ENCODE data around the gene VEPH1.

- TF ChIP-seq SIN3A (IDR thresholded peaks at IDR 0.05; ENCODE audit: borderline replicate concordance, insufficient read depth, low read depth, low read length) (no peak), CTCF (IDR thresholded peaks at IDR 0.05) (peak; percentile 40; the same call in 1 of the 2 replicates)
- TF ChIP-seq, protein P1, sequence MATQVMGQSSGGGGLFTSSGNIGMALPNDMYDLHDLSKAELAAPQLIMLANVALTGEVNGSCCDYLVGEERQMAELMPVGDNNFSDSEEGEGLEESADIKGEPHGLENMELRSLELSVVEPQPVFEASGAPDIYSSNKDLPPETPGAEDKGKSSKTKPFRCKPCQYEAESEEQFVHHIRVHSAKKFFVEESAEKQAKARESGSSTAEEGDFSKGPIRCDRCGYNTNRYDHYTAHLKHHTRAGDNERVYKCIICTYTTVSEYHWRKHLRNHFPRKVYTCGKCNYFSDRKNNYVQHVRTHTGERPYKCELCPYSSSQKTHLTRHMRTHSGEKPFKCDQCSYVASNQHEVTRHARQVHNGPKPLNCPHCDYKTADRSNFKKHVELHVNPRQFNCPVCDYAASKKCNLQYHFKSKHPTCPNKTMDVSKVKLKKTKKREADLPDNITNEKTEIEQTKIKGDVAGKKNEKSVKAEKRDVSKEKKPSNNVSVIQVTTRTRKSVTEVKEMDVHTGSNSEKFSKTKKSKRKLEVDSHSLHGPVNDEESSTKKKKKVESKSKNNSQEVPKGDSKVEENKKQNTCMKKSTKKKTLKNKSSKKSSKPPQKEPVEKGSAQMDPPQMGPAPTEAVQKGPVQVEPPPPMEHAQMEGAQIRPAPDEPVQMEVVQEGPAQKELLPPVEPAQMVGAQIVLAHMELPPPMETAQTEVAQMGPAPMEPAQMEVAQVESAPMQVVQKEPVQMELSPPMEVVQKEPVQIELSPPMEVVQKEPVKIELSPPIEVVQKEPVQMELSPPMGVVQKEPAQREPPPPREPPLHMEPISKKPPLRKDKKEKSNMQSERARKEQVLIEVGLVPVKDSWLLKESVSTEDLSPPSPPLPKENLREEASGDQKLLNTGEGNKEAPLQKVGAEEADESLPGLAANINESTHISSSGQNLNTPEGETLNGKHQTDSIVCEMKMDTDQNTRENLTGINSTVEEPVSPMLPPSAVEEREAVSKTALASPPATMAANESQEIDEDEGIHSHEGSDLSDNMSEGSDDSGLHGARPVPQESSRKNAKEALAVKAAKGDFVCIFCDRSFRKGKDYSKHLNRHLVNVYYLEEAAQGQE (IDR thresholded peaks at IDR 0.05; ENCODE audit: insufficient read depth in 1 of 2, low read depth in 2 of 2, low read length in 1 of 2), result no peak
Observed at GRCh38 chr3:157351981-157352380, 151.2 kb downstream of the VEPH1 start.
